Measurements from ENCODE around the gene ARHGAP35.

The ARHGAP35 gene

GRCh38 chr19:46859637-46860124, 1.1 kb upstream of the ARHGAP35 start:
- TF ChIP-seq, protein P1, sequence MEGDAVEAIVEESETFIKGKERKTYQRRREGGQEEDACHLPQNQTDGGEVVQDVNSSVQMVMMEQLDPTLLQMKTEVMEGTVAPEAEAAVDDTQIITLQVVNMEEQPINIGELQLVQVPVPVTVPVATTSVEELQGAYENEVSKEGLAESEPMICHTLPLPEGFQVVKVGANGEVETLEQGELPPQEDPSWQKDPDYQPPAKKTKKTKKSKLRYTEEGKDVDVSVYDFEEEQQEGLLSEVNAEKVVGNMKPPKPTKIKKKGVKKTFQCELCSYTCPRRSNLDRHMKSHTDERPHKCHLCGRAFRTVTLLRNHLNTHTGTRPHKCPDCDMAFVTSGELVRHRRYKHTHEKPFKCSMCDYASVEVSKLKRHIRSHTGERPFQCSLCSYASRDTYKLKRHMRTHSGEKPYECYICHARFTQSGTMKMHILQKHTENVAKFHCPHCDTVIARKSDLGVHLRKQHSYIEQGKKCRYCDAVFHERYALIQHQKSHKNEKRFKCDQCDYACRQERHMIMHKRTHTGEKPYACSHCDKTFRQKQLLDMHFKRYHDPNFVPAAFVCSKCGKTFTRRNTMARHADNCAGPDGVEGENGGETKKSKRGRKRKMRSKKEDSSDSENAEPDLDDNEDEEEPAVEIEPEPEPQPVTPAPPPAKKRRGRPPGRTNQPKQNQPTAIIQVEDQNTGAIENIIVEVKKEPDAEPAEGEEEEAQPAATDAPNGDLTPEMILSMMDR (IDR thresholded peaks at IDR 0.05): no peak
- no peak for TF ChIP-seq ZFX (IDR thresholded peaks at IDR 0.05; ENCODE audit: borderline replicate concordance)
- peak overlapping the region; percentile 99 for H3K27ac ChIP-seq

- TF ChIP-seq, protein P1 (IDR thresholded peaks at IDR 0.05): no peak
- TF ChIP-seq ZFX (IDR thresholded peaks at IDR 0.05; ENCODE audit: borderline replicate concordance): no peak
- H3K27ac ChIP-seq: peak overlapping the region; percentile 99
Measured at GRCh38 chr19:46860125-46860845, 512 bp upstream of the ARHGAP35 start.

- TF ChIP-seq, protein P1 (IDR thresholded peaks at IDR 0.05): no peak
- no peak for TF ChIP-seq ZFX (IDR thresholded peaks at IDR 0.05; ENCODE audit: borderline replicate concordance)
- peak overlapping the region; percentile 99 for H3K27ac ChIP-seq
Measured at GRCh38 chr19:46861691-46862502, 1.1 kb downstream of the ARHGAP35 start.

DNA sequence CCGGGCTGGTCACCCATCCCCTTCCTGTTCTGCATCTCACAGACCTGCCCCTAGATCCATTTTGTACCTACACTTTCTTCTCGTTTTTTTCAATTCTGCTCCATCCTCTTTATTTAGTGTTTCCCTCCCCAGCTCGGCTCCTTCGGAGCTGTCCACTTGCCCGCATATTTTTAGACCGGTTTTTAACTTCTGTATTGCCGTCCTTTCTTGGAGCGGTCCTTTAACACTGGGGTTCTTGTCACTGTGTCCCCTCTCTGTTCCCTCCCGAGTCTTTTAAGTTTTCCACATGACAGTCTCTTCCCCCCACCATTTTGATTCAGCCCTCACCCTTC, 1.7 kb downstream of the ARHGAP35 start:
- H3K27ac ChIP-seq: peak overlapping the region; percentile 99
- TF ChIP-seq, protein P1 (IDR thresholded peaks at IDR 0.05): no peak
- no peak for TF ChIP-seq ZFX (IDR thresholded peaks at IDR 0.05; ENCODE audit: borderline replicate concordance)

DNA sequence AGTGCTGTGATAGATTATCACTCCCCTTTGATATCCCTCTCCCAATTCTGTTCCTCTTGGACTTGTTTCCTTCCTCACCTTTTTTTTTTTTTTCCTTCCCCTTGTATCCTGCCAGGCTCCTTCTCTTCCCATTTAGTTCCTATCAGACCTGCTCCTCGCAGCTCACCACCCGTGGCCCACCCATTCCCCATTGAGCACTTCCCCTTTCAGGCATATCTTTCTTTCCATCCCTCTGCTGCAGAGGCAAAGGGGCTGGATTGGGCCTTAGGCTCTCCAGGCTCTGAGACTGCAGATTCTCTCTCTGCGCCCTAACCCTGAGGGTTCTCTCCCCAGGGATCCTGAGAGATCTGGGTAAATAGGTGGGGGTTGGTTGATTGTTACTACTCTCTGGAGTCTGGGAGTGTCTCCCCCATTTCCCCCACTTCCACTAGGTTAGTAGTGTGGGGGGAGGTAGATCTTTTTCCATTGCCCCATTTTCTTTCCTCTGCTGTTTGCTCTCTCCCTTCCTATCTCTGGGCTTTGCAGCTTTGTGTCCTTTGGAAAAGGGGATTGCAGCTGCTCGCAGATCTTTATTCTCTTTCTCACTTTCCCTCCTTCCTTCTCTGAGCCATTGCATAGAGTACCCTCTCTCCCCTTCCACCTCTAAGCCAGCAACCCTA, 2.3 kb downstream of the ARHGAP35 start:
- H3K27ac ChIP-seq: peak overlapping the region; percentile 99
- TF ChIP-seq, protein P1 (IDR thresholded peaks at IDR 0.05): no peak
- TF ChIP-seq ZFX (IDR thresholded peaks at IDR 0.05; ENCODE audit: borderline replicate concordance): no peak

GRCh38 chr19:46863818-46864629, 3.2 kb downstream of the ARHGAP35 start:
- H3K27ac ChIP-seq: peak overlapping the region; percentile 99
- no peak for TF ChIP-seq ZFX (IDR thresholded peaks at IDR 0.05; ENCODE audit: borderline replicate concordance)
- TF ChIP-seq, protein P1 (IDR thresholded peaks at IDR 0.05): no peak
